Gastrocnemius medialis (tissue), 4 donors: Measurements from ENCODE around the gene HORMAD1.
"Not testable (repeated sequence)": the region's sequence is repeated elsewhere in the genome, so short reads cannot be mapped to it uniquely, and the experiment has no call there.

Experiments
- POLR2A ChIP-seq, 2 donors: fragments of 450-650 bp; IDR thresholded peaks; one replicate each; pipeline ENCODE4 v1.6.1; 2017; ENCODE audit warnings: antibody characterized with exemption in 2 of 2, mild to moderate bottlenecking in 2 of 2, moderate library complexity in 2 of 2
- TF ChIP-seq, protein P1 (sequence below), 5 experiments: fragments of 450-650 bp in 3 of 5; fragments of 200-600 bp in 2 of 5; sonication (generic) in 2 of 5; IDR thresholded peaks in 4 of 5; conservative IDR thresholded peaks in 1 of 5; 1 replicate in 4 of 5; 2 replicates in 1 of 5; pipeline ENCODE4 v1.5.1; 2016 to 2019; ENCODE audit warnings: antibody characterized with exemption in 5 of 5, mild to moderate bottlenecking in 3 of 5, moderate library complexity in 3 of 5

DNA sequence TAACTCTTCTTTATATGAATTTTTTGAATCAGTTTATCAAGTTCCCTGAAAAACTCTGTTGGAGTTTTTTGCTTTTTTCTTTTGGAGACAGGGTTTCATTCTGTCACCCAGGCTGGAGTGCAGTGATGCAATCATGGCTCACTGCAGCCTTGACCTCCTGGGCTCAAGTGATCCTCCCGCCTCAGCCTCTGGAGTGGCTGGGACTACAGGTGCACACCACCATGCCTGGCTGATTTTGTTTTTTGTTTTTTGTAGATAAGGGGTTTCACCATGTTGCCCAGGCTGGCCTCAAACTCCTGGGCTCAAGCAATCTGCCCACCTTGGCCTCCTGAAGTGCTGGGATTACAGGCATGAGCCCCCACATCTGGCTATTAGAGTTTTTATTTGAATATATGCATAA, 47.0 kb upstream of the HORMAD1 start:
- TF ChIP-seq POLR2A (IDR thresholded peaks at IDR 0.05), result not testable (repeated sequence)
- TF ChIP-seq, protein P1, sequence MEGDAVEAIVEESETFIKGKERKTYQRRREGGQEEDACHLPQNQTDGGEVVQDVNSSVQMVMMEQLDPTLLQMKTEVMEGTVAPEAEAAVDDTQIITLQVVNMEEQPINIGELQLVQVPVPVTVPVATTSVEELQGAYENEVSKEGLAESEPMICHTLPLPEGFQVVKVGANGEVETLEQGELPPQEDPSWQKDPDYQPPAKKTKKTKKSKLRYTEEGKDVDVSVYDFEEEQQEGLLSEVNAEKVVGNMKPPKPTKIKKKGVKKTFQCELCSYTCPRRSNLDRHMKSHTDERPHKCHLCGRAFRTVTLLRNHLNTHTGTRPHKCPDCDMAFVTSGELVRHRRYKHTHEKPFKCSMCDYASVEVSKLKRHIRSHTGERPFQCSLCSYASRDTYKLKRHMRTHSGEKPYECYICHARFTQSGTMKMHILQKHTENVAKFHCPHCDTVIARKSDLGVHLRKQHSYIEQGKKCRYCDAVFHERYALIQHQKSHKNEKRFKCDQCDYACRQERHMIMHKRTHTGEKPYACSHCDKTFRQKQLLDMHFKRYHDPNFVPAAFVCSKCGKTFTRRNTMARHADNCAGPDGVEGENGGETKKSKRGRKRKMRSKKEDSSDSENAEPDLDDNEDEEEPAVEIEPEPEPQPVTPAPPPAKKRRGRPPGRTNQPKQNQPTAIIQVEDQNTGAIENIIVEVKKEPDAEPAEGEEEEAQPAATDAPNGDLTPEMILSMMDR (IDR thresholded peaks at IDR 0.05 in 4 of 5, conservative IDR thresholded peaks at IDR 0.05 in 1 of 5), result not testable (repeated sequence)
